Heart right ventricle (tissue), 16 donors: ENCODE data around the gene RPS6KC1. TPM values are rescaled to one million over a fixed set of nuclear protein-coding genes. Genes with fewer than 3 reads are reported as not detected.

Source experiments
- ATAC-seq, 8 donors: fragments of 200-7000 bp; cut with Tn5 transposase; one replicate each; pipeline ENCODE4 v1.9.1; 2020; ENCODE audit warnings: mild to moderate bottlenecking in 8 of 8, moderate library complexity in 8 of 8, moderate number of reproducible peaks in 1 of 8
- DNase-seq, 2 donors: peaks; one replicate each; pipeline ENCODE4 v3.0.0-alpha.2; 2020
- H3K27ac ChIP-seq, 10 donors: fragments of 200-600 bp; sonication (generic) in 2 of 10; one replicate each; pipeline versions ENCODE4 v1.5.0 to v1.8.0; 2020 to 2022; ENCODE audit warnings: mild to moderate bottlenecking in 3 of 10
- H3K27me3 ChIP-seq, 7 donors: fragments of 200-600 bp; one replicate each; pipeline ENCODE4 v1.8.0; 2021 to 2022; ENCODE audit warnings: mild to moderate bottlenecking in 2 of 7
- H3K36me3 ChIP-seq, 9 donors: fragments of 200-600 bp; sonication (generic) in 1 of 9; one replicate each; pipeline versions ENCODE4 v1.5.0 to v1.8.0; 2020 to 2022; ENCODE audit warnings: mild to moderate bottlenecking in 2 of 9
- H3K4me1 ChIP-seq, 9 donors: fragments of 200-600 bp; sonication (generic) in 1 of 9; one replicate each; pipeline versions ENCODE4 v1.5.0 to v1.8.0; 2020 to 2022; ENCODE audit warnings: mild to moderate bottlenecking in 4 of 9
- H3K4me3 ChIP-seq, 10 donors: fragments of 200-600 bp; sonication (generic) in 2 of 10; one replicate each; pipeline versions ENCODE4 v1.5.0 to v1.8.0; 2020 to 2022; ENCODE audit warnings: mild to moderate bottlenecking in 7 of 10, moderate library complexity in 2 of 10
- H3K9me3 ChIP-seq, 11 donors: fragments of 200-600 bp in 10 of 11; sonication (generic) in 2 of 11; one replicate each; pipeline versions ENCODE4 v1.5.0 to v1.8.0; 2013 to 2022; ENCODE audit warnings: mild to moderate bottlenecking in 2 of 11, control low read depth in 1 of 11, moderate library complexity in 1 of 11
- WGBS, 2 donors: extraction: QIAGEN DNeasy Blood & Tissue Kit; methylation state at CpG; one replicate each; pipeline ENCODE4 v1.1.7; 2013; ENCODE audit warnings: inconsistent platforms in 1 of 2; 5-methylcytosine and 5-hydroxymethylcytosine counted together
- intact Hi-C, 10 donors: fragments of 100-400 bp; cut with DNase I; formaldehyde crosslinking; loops; one replicate each; pipeline versions ENCODE4 v1.11.1 to v1.14.2; 2022
- polyA plus RNA-seq, 2 donors: library from polyadenylated mRNA; stranded (reverse); fragments of 200-250 nt; gene quantifications; one replicate each; pipeline ENCODE4 v1.2.3, GENCODE V29; 2013
- total RNA-seq, 10 donors: library from RNA; stranded (reverse); fragmentation: NEBNext Ultra II Directional in 3 of 10; extraction: Animal tissue kit (Norgen Biotek cat#: 25700) in 3 of 10; gene quantifications; one replicate each; pipeline versions ENCODE4 v1.2.1 to v1.2.4, GENCODE V29; 2021 to 2023
- TF ChIP-seq, protein P1 (sequence below), 9 donors: fragments of 200-600 bp; sonication (generic) in 2 of 9; IDR thresholded peaks; one replicate each; pipeline versions ENCODE4 v1.5.0 to v1.8.0; 2021 to 2022; ENCODE audit warnings: antibody characterized with exemption in 9 of 9, mild to moderate bottlenecking in 5 of 9, moderate library complexity in 1 of 9
- donor health status: Arrhythmogenic right ventricular cardiomyopathy.
- donor health status: ischemic (EF 13 %, LVEDD 7.1; RV severe dilation, severe dysfunction).
- donor health status: healthy with polysubstance abuse.
- donor health status: DM: no; HTN: yes; CAD: no.
- donor health status: DM: no; HTN: no; CAD: no.
- donor health status: ischemic (EF 25% LVEDD 6.9; RV normal size, moderate dysfunction).
- donor health status: ischemic (EF 25% LVEDD 5.7; RV mildly dilated, moderate dysfunction).
- donor health status: healthy.
- donor health status: DM: yes; HTN: yes; CAD: no.
- donor health status: Ischemic cardiomyopathy.
- donor health status: ischemic (EF 35%, LVEDD 5.7; RV mildly dilated, moderate dysfunction).
- donor health status: nonischemic (EF 11% LVEDD 7.7; RV severe dilation, severe dysfunction).
- donor health status: DM: yes; HTN: yes; CAD: no.
- donor health status: PGD.
- donor health status: ischemic (EF 29% LVEDD 5.4; RV normal size, mild dysfunction).
- donor health status: nonischemic (EF 23%, LVEDD 6.1; RV moderate dilation, normal function).

RPS6KC1 gene
- total and polyA plus RNA-seq, 12 donors = 3.8 to 13.8 (median 10.3) TPM

DNA sequence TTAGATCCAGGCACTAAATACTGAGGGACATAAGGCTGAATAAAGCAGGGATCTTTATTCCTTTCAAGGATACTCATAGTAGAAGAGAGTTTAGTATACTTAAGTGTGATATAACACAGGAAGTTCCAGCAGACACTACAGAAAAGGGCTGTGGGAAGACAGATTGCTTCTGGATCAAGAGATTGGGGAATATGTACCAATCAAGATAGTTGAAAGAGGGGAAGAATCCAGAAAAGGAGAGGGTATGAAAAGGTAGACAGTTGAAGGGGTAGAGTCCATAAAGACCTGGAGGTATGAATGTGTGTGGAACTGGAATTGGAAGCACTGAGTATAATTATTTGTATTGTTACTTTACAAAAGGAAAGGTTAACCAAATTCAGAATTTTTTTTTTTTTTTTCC, 2.4 kb downstream of the RPS6KC1 start:
- Histone ChIP-seq H3K27me3 (peaks cover 0 to 10% (median 2%) of the 10 kb centered on the region in 7 donors), H3K4me3 (no peak overlapping the region), H3K9me3 (no peaks in the 10 kb centered on the region), H3K36me3 (no peaks in the 10 kb centered on the region), H3K27ac (no peak overlapping the region), H3K4me1 (peaks cover 2 to 25% (median 17%) of the 10 kb centered on the region in 9 donors)
- DNase-seq (no peak), ATAC-seq (no peak)
- intact Hi-C loops = no loop called here
- TF ChIP-seq, protein P1, sequence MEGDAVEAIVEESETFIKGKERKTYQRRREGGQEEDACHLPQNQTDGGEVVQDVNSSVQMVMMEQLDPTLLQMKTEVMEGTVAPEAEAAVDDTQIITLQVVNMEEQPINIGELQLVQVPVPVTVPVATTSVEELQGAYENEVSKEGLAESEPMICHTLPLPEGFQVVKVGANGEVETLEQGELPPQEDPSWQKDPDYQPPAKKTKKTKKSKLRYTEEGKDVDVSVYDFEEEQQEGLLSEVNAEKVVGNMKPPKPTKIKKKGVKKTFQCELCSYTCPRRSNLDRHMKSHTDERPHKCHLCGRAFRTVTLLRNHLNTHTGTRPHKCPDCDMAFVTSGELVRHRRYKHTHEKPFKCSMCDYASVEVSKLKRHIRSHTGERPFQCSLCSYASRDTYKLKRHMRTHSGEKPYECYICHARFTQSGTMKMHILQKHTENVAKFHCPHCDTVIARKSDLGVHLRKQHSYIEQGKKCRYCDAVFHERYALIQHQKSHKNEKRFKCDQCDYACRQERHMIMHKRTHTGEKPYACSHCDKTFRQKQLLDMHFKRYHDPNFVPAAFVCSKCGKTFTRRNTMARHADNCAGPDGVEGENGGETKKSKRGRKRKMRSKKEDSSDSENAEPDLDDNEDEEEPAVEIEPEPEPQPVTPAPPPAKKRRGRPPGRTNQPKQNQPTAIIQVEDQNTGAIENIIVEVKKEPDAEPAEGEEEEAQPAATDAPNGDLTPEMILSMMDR (IDR thresholded peaks at IDR 0.05) = no peak

DNA sequence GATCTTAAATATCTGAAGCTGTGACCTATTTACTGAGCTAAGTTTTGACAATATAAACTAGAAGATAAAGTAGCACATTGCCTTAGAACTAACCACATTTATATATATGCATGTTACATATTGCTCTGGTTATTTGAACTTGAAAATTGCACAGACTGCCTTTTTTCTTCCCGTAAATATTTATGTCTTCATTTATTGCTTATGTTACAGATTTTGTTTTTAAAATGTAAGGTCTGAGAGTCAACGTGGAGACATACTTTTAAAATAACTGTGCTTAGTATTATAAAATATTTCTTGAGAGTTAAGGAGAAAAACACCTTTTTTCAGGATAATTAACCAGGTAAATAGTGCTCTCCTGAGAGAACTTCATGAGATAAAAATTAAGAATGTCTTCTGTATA, 3.1 kb downstream of the RPS6KC1 start:
- H3K9me3 ChIP-seq = peaks cover 0 to 6% (median 0%) of the 10 kb centered on the region in 11 donors
- intact Hi-C loops = no loop called here
- DNase-seq = no peak
- ATAC-seq = no peak
- H3K4me3 ChIP-seq = no peak overlapping the region
- TF ChIP-seq, protein P1 (IDR thresholded peaks at IDR 0.05) = no peak
- H3K4me1 ChIP-seq = peaks cover 2 to 25% (median 17%) of the 10 kb centered on the region in 9 donors
- H3K36me3 ChIP-seq = no peaks in the 10 kb centered on the region
- H3K27ac ChIP-seq = no peak overlapping the region
- H3K27me3 ChIP-seq = peaks cover 0 to 4% (median 0%) of the 10 kb centered on the region in 7 donors
- 83 to 92% methylated on average over 2 of the region's 2 CpGs for WGBS, 2 donors

DNA sequence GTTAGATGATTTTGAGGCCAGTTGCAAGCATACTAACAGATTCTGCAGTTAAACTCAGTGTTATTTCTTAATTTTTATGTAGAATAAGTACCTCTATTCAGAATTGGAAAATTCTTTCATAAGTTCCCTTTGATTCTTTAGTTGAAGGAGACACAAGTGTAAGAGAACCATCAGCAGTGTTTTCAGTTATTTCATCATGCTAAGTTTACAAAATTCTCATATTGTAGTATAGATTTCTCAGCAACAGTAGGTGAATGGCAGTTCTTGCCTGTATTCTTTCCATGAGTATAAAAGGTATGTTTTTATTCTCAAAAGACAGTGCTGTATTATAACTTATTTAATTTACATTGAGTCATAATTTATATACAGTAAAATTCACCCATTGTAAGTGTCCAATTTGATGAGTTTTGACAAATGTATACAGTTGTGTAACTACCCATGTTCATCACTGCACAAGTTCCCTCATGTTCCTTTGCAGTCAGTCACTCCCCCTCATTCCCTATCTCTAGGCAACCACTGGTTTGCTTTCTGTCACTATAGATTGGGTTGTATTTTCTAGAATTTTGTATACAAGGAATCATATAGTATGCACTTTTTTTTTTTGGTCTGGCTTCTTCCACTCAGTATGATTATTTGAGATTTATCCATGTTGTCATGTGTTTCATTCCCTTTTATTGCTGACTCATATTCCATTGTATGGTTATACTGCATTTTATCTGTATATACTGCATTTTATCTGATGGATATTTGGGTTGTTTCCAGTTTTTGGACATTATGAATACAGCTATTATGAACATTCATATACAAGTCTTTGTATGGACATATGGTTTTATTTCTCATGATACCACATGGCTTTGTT, 3.9 kb downstream of the RPS6KC1 start:
- intact Hi-C loops = no loop called here
- peaks cover 2 to 25% (median 17%) of the 10 kb centered on the region in 9 donors for H3K4me1 ChIP-seq
- H3K4me3 ChIP-seq = no peak overlapping the region
- ATAC-seq (no peak), DNase-seq (no peak)
- H3K27ac ChIP-seq = no peak overlapping the region
- no peaks in the 10 kb centered on the region for H3K27me3 ChIP-seq
- TF ChIP-seq, protein P1 (IDR thresholded peaks at IDR 0.05) = no peak
- peaks cover 0 to 10% (median 0%) of the 10 kb centered on the region in 11 donors for H3K9me3 ChIP-seq
- H3K36me3 ChIP-seq = no peaks in the 10 kb centered on the region

DNA sequence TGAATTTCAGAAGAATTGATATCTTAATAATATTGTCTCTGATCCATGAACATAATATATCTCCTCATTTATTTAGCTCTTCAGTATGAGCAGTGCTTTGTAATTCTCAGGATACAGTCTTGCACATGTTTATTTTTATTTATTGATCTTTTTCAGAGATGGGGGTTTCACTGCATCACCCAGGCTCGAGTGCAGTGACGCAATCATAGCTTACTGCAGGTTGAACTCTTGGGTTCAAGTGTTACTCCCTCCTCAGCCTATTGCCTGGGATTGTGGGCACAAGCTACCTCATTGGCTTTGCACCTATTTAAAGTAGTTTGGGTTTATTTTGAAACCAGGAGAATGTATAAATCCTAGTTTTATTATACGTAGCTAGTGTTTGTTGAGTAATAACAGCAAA, 4.7 kb downstream of the RPS6KC1 start:
- Histone ChIP-seq H3K36me3 (no peaks in the 10 kb centered on the region), H3K4me3 (no peak overlapping the region), H3K27me3 (no peaks in the 10 kb centered on the region), H3K27ac (no peak overlapping the region), H3K4me1 (peaks cover 0 to 19% (median 14%) of the 10 kb centered on the region in 9 donors), H3K9me3 (peaks cover 0 to 10% (median 0%) of the 10 kb centered on the region in 11 donors)
- DNase-seq = no peak
- TF ChIP-seq, protein P1 (IDR thresholded peaks at IDR 0.05) = no peak
- WGBS, 2 donors = 94 to 96% methylated on average over 3 of the region's 3 CpGs
- ATAC-seq = no peak
- intact Hi-C loops = no loop called here
